Measurements from ENCODE around the gene E2F4.
A peak's percentile ranks its signal among the peaks of the same experiment; 100 is the strongest.

The E2F4 gene

GRCh38 chr16:67158637-67159600 is 33.0 kb upstream of the E2F4 start:
- Histone ChIP-seq H3K27me3 (ENCODE audit: control insufficient read depth, insufficient read depth, low read length, poor library complexity, severe bottlenecking) (peaks cover 100% of the 10 kb centered on the region), H3K4me3 (ENCODE audit: insufficient read depth, low read depth, low read length) (peak overlapping the region; percentile 54), H3K36me3 (ENCODE audit: control insufficient read depth, insufficient read depth, low read length) (no peaks in the 10 kb centered on the region), H3K9me3 (ENCODE audit: control insufficient read depth, low read length) (no peaks in the 10 kb centered on the region), H3K27ac (ENCODE audit: insufficient read depth, low read depth, low read length, poor library complexity, severe bottlenecking) (no peak overlapping the region), H3K4me1 (ENCODE audit: control insufficient read depth, insufficient read depth, low read length) (peaks cover 14% of the 10 kb centered on the region)
- WGBS, 2 experiments = 5% methylated on average over 34 of the region's 34 CpGs

- WGBS, 2 experiments = 24 to 25% methylated on average over 25 of the region's 25 CpGs
- H3K4me1 ChIP-seq (ENCODE audit: control insufficient read depth, insufficient read depth, low read length) = peaks cover 19% of the 10 kb centered on the region
- H3K36me3 ChIP-seq (ENCODE audit: control insufficient read depth, insufficient read depth, low read length) = no peaks in the 10 kb centered on the region
- no peak overlapping the region for H3K4me3 ChIP-seq (ENCODE audit: insufficient read depth, low read depth, low read length)
- H3K27ac ChIP-seq (ENCODE audit: insufficient read depth, low read depth, low read length, poor library complexity, severe bottlenecking) = no peak overlapping the region
- no peaks in the 10 kb centered on the region for H3K9me3 ChIP-seq (ENCODE audit: control insufficient read depth, low read length)
- H3K27me3 ChIP-seq (ENCODE audit: control insufficient read depth, insufficient read depth, low read length, poor library complexity, severe bottlenecking) = peaks cover 100% of the 10 kb centered on the region
Observed at GRCh38 chr16:67161595-67162058, 30.3 kb upstream of the E2F4 start.

- peak overlapping the region; percentile 32 for H3K4me3 ChIP-seq (ENCODE audit: insufficient read depth, low read depth, low read length)
- H3K9me3 ChIP-seq (ENCODE audit: control insufficient read depth, low read length) = no peaks in the 10 kb centered on the region
- 6 to 7% methylated on average over 44 of the region's 44 CpGs for WGBS, 2 experiments
Observed at GRCh38 chr16:67162506-67163163, 29.3 kb upstream of the E2F4 start.

GRCh38 chr16:67163164-67163998 is 28.6 kb upstream of the E2F4 start:
- 2% methylated on average over 99 of the region's 99 CpGs for WGBS, 2 experiments
- Histone ChIP-seq H3K4me1 (ENCODE audit: control insufficient read depth, insufficient read depth, low read length) (peaks cover 19% of the 10 kb centered on the region), H3K27ac (ENCODE audit: insufficient read depth, low read depth, low read length, poor library complexity, severe bottlenecking) (no peak overlapping the region), H3K36me3 (ENCODE audit: control insufficient read depth, insufficient read depth, low read length) (no peaks in the 10 kb centered on the region), H3K4me3 (ENCODE audit: insufficient read depth, low read depth, low read length) (peak overlapping the region; percentile 32), H3K9me3 (ENCODE audit: control insufficient read depth, low read length) (no peaks in the 10 kb centered on the region), H3K27me3 (ENCODE audit: control insufficient read depth, insufficient read depth, low read length, poor library complexity, severe bottlenecking) (peaks cover 100% of the 10 kb centered on the region)

More at GRCh38 chr16:67162506-67163163, 29.3 kb upstream of the E2F4 start:
- Histone ChIP-seq H3K4me1 (ENCODE audit: control insufficient read depth, insufficient read depth, low read length) (peaks cover 19% of the 10 kb centered on the region), H3K27ac (ENCODE audit: insufficient read depth, low read depth, low read length, poor library complexity, severe bottlenecking) (no peak overlapping the region), H3K27me3 (ENCODE audit: control insufficient read depth, insufficient read depth, low read length, poor library complexity, severe bottlenecking) (peaks cover 100% of the 10 kb centered on the region), H3K36me3 (ENCODE audit: control insufficient read depth, insufficient read depth, low read length) (no peaks in the 10 kb centered on the region)

GRCh38 chr16:67163999-67164558 is 27.9 kb upstream of the E2F4 start:
- Histone ChIP-seq H3K4me1 (ENCODE audit: control insufficient read depth, insufficient read depth, low read length) (peaks cover 17% of the 10 kb centered on the region), H3K4me3 (ENCODE audit: insufficient read depth, low read depth, low read length) (peak overlapping the region; percentile 32), H3K27me3 (ENCODE audit: control insufficient read depth, insufficient read depth, low read length, poor library complexity, severe bottlenecking) (peaks cover 100% of the 10 kb centered on the region), H3K9me3 (ENCODE audit: control insufficient read depth, low read length) (no peaks in the 10 kb centered on the region), H3K27ac (ENCODE audit: insufficient read depth, low read depth, low read length, poor library complexity, severe bottlenecking) (no peak overlapping the region), H3K36me3 (ENCODE audit: control insufficient read depth, insufficient read depth, low read length) (no peaks in the 10 kb centered on the region)
- 3% methylated on average over 34 of the region's 34 CpGs for WGBS, 2 experiments

- whole genome bisulfite sequencing, 2 experiments = 3 to 4% methylated on average over 41 of the region's 41 CpGs
- peaks cover 12% of the 10 kb centered on the region for H3K4me1 ChIP-seq (ENCODE audit: control insufficient read depth, insufficient read depth, low read length)
- peak within 1 kb of the TSS; percentile 32 for H3K4me3 ChIP-seq (ENCODE audit: insufficient read depth, low read depth, low read length)
- H3K36me3 ChIP-seq (ENCODE audit: control insufficient read depth, insufficient read depth, low read length) = no peaks in the 10 kb centered on the region
- H3K27me3 ChIP-seq (ENCODE audit: control insufficient read depth, insufficient read depth, low read length, poor library complexity, severe bottlenecking) = peaks cover 100% of the 10 kb centered on the region
- H3K9me3 ChIP-seq (ENCODE audit: control insufficient read depth, low read length) = no peaks in the 10 kb centered on the region
- H3K27ac ChIP-seq (ENCODE audit: insufficient read depth, low read depth, low read length, poor library complexity, severe bottlenecking) = no peak within 1 kb of the TSS
Observed at GRCh38 chr16:67164599-67165061, 27.3 kb upstream of the E2F4 start, which contains the start of gene HSF4. Gene HSF4 (plus strand): TSS chr16:67164745. CDS start chr16:67164812, 67 bp downstream.

GRCh38 chr16:67165121-67166078 is 26.6 kb upstream of the E2F4 start:
- H3K4me1 ChIP-seq (ENCODE audit: control insufficient read depth, insufficient read depth, low read length) = peaks cover 14% of the 10 kb centered on the region
- H3K9me3 ChIP-seq (ENCODE audit: control insufficient read depth, low read length) = no peaks in the 10 kb centered on the region
- WGBS, 2 experiments = 4% methylated on average over 85 of the region's 85 CpGs
- H3K27me3 ChIP-seq (ENCODE audit: control insufficient read depth, insufficient read depth, low read length, poor library complexity, severe bottlenecking) = peaks cover 99% of the 10 kb centered on the region
- no peak overlapping the region for H3K4me3 ChIP-seq (ENCODE audit: insufficient read depth, low read depth, low read length)
- no peak overlapping the region for H3K27ac ChIP-seq (ENCODE audit: insufficient read depth, low read depth, low read length, poor library complexity, severe bottlenecking)
- no peaks in the 10 kb centered on the region for H3K36me3 ChIP-seq (ENCODE audit: control insufficient read depth, insufficient read depth, low read length)

- Histone ChIP-seq H3K27ac (ENCODE audit: insufficient read depth, low read depth, low read length, poor library complexity, severe bottlenecking) (no peak overlapping the region), H3K9me3 (ENCODE audit: control insufficient read depth, low read length) (no peaks in the 10 kb centered on the region), H3K4me3 (ENCODE audit: insufficient read depth, low read depth, low read length) (no peak overlapping the region), H3K36me3 (ENCODE audit: control insufficient read depth, insufficient read depth, low read length) (no peaks in the 10 kb centered on the region), H3K27me3 (ENCODE audit: control insufficient read depth, insufficient read depth, low read length, poor library complexity, severe bottlenecking) (peaks cover 98% of the 10 kb centered on the region), H3K4me1 (ENCODE audit: control insufficient read depth, insufficient read depth, low read length) (peaks cover 14% of the 10 kb centered on the region)
- WGBS, 2 experiments = 18 to 22% methylated on average over 18 of the region's 18 CpGs
Observed at GRCh38 chr16:67166110-67166547, 25.8 kb upstream of the E2F4 start.

Measured in ectodermal cell (in vitro differentiated cells).